GM19043 (cell line): ENCODE measurements around the gene FMN1.
"Not testable (repeated sequence)": the region's sequence is repeated elsewhere in the genome, so short reads cannot be mapped to it uniquely, and the experiment has no call there.

Experiments used
- ATAC-seq: cut with Tn5 transposase; IDR thresholded peaks from one replicate; pipeline ENCODE4 v1.9.1; 2021; ENCODE audit warnings: low read depth; ENCODE audit not compliant: unreplicated experiment

Gene FMN1

GRCh38 chr15:33096134-33096533 is 98.4 kb downstream of the FMN1 start:
- no peak for ATAC-seq

- no peak for ATAC-seq
These were observed 98.9 kb downstream of the FMN1 start for GRCh38 chr15:33095641-33096040.

- no peak for ATAC-seq
These were observed 100.2 kb downstream of the FMN1 start for GRCh38 chr15:33094336-33094735.

- ATAC-seq, result no peak
These were observed 101.3 kb downstream of the FMN1 start for GRCh38 chr15:33093222-33093621.

- no peak for ATAC-seq
These were observed 102.4 kb downstream of the FMN1 start for GRCh38 chr15:33091983-33092693.

- ATAC-seq, result no peak
These were observed 104.4 kb downstream of the FMN1 start for GRCh38 chr15:33089878-33090757.

GRCh38 chr15:33089165-33089877 is 105.2 kb downstream of the FMN1 start:
- no peak for ATAC-seq

GRCh38 chr15:33086500-33087121 is 107.9 kb downstream of the FMN1 start:
- ATAC-seq, result no peak

GRCh38 chr15:33084661-33085060 is 109.9 kb downstream of the FMN1 start:
- ATAC-seq, result no peak

GRCh38 chr15:33083232-33084081 is 111.1 kb downstream of the FMN1 start:
- no peak for ATAC-seq

GRCh38 chr15:33080006-33080405 is 114.5 kb downstream of the FMN1 start:
- no peak for ATAC-seq

GRCh38 chr15:33078607-33079006 is 115.9 kb downstream of the FMN1 start:
- ATAC-seq, result no peak

- ATAC-seq, result no peak
These were observed 117.6 kb downstream of the FMN1 start for GRCh38 chr15:33076937-33077336.

- no peak for ATAC-seq
These were observed 119.6 kb downstream of the FMN1 start for GRCh38 chr15:33074942-33075341.

GRCh38 chr15:33074212-33074611 is 120.3 kb downstream of the FMN1 start:
- no peak for ATAC-seq

- ATAC-seq, result no peak
These were observed 123.1 kb downstream of the FMN1 start for GRCh38 chr15:33071451-33071850.

GRCh38 chr15:33069903-33070302 is 124.6 kb downstream of the FMN1 start:
- not testable (repeated sequence) for ATAC-seq

GRCh38 chr15:33069161-33069560 is 125.4 kb downstream of the FMN1 start:
- ATAC-seq, result no peak

GRCh38 chr15:33068511-33068990 is 126.0 kb downstream of the FMN1 start:
- ATAC-seq, result no peak

GRCh38 chr15:33068007-33068481 is 126.5 kb downstream of the FMN1 start:
- ATAC-seq, result peak; percentile 55
